Dendritic cell treated with granulocyte-macrophage colony-stimulating factor and Interleukin-4, amounts not matched to agents 40 ng/mL and 50 ng/mL, for 4 days (primary cell): ENCODE measurements around the gene PEMT.

Experiments used
- H3K27ac Mint-ChIP-seq: one replicate; pipeline ENCODE4 v1.8.0; 2022; ENCODE audit warnings: mild to moderate bottlenecking, mixed read lengths
- H3K27me3 Mint-ChIP-seq: one replicate; pipeline ENCODE4 v1.8.0; 2022; ENCODE audit warnings: mild to moderate bottlenecking, mixed read lengths
- H3K36me3 Mint-ChIP-seq: one replicate; pipeline ENCODE4 v1.8.0; 2022; ENCODE audit warnings: low read depth, mixed read lengths
- H3K4me1 Mint-ChIP-seq: one replicate; pipeline ENCODE4 v1.8.0; 2022; ENCODE audit warnings: low read depth, mixed read lengths
- H3K4me3 Mint-ChIP-seq: one replicate; pipeline ENCODE4 v1.8.0; 2022; ENCODE audit warnings: mild to moderate bottlenecking, moderate library complexity, mixed read lengths
- H3K9me3 Mint-ChIP-seq: one replicate; pipeline ENCODE4 v1.8.0; 2022; ENCODE audit warnings: mixed read lengths
- intact Hi-C: fragments of 100-400 bp; cut with micrococcal nuclease; formaldehyde crosslinking; loops from one replicate; pipeline ENCODE4 v1.15.0; 2022

PEMT gene

DNA sequence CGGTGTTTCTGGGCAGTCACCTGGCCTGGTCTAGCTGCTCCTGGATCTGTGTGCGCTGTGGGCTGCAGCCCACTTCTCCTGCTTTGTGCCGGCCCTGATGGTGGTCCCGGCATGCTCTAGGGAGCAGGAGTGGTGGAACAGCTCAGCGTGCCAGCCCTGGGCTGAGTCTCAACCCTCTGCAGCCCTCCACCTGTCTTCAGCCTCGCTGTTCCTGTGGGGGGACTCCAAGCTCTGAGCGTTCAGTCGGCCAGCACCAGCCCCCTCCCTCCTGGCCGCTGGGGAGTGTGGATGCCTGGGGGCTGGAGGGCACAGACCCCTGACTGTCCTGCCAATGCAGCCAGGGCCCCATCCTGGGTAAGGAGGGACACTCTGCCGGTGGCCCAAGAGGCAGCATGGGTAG, 71.6 kb downstream of the PEMT start:
- H3K36me3 Mint-ChIP-seq: peaks cover 14% of the 10 kb centered on the region
- intact Hi-C loops: no loop called here
- H3K4me1 Mint-ChIP-seq: no peaks in the 10 kb centered on the region
- no peak overlapping the region for H3K27ac Mint-ChIP-seq
- H3K27me3 Mint-ChIP-seq: no peaks in the 10 kb centered on the region
- no peaks in the 10 kb centered on the region for H3K9me3 Mint-ChIP-seq
- H3K4me3 Mint-ChIP-seq: no peak overlapping the region

- Mint-ChIP-seq H3K4me1 (no peaks in the 10 kb centered on the region), H3K27ac (no peak overlapping the region), H3K36me3 (peaks cover 14% of the 10 kb centered on the region), H3K9me3 (no peaks in the 10 kb centered on the region), H3K27me3 (no peaks in the 10 kb centered on the region), H3K4me3 (no peak overlapping the region)
- intact Hi-C loops: no loop called here
Observed at GRCh38 chr17:17518951-17519350, 72.6 kb downstream of the PEMT start.

DNA sequence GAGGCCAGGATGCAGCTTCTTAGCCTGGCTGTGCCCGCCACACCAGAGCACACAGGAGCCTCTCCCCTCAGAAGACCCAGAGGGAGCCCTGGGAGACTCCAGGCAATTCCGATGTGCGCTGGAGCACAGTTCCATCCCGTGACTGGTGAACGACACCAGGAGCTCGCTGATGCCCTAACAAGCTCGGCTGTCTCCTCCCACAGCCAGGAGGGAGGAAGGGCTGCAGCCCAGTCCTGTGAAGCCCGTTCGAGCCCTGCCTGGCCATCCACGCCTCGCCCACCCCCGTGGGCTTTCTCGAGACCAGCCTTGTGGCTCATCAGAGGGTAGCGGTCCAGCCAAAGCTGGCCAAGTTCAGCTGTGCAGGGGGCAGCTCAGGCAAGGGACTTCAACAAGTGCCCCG, 73.5 kb downstream of the PEMT start:
- H3K27me3 Mint-ChIP-seq: no peaks in the 10 kb centered on the region
- H3K27ac Mint-ChIP-seq: no peak overlapping the region
- intact Hi-C loops: no loop called here
- no peak overlapping the region for H3K4me3 Mint-ChIP-seq
- H3K36me3 Mint-ChIP-seq: peaks cover 14% of the 10 kb centered on the region
- H3K9me3 Mint-ChIP-seq: no peaks in the 10 kb centered on the region
- no peaks in the 10 kb centered on the region for H3K4me1 Mint-ChIP-seq

DNA sequence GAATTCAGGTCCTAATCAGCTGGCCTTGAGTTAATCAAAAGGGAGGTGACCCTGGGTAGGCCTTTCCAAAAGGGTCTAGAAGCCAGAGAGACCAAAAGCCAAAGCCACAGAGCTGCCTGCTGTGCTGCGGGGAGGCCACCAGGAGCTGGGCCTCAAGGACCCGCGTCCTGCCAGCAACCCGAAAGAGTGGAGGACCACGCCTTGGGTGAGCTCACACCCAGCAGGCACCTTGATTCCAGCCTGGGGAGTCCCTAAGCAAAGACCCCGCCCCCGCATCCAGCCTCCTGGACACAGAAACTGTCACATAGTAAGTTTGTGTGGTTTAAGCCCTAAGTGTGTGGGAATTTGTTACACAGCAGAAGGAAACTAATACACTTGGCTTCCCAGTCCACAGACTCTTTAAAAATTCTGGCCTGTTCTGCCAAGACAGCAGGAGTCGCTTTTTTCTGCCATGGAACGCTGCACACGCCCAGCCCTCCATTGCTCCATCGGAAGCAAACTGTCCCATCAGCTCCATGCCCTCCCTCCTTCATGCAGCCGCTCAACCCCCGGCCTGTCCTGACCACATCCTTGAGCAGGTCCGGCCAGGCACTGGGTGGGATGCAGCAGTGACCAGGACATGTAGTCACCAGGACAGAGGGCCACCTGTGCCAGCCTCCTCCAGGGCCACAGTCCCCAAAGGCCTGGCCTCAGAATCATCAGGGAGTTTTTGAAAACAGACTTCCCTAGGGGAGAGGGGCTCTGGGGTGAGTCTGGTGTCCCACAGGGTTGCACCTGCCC, 74.4 kb downstream of the PEMT start:
- H3K4me1 Mint-ChIP-seq: no peaks in the 10 kb centered on the region

DNA sequence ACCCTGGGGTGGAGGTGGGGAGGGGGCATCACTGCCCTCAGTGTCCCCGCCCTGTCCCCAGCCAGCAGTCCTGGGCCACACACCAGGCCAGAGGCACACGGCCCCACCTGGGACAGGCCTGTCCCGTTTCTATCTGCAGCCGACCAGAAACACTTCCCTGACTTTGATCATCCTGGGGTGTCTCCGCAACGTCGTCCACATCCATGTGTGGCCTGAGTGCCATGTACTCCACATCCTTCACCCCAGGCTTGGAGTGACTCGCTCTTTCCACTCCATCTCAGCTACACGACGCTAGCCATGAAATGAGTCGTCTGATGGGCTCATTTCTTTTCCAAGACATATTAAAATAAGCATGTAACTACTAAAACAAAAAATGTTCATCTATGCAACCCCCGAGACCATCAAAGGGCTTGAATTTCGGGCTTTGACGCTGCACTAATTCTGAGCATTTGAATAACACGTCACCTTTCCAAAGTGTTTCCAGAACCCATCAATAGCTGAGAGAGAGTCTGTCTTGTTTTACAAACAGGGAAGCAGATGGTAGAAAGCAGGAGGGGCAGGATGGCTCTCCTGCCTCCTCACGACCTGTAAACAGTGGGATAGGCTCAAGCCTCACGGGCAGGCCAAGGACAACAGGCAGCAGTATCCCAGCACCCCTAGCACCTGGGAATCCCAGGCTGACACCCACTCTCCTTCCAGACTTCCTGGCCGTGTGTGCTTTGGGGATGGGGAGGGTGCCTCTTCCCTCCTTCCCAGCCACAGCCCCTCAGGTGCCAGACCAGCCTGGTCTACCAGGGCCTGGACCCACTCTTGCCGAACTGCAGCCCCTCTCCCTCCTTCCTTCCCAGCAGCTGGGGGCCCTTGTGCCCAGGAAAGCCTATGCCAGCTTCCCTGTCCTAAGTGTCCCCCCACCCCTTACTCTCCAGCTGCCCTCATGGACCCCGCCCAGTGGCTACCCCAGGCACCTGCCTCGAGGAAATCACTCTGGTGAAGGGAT, 75.3 kb downstream of the PEMT start:
- Mint-ChIP-seq H3K4me3 (no peak overlapping the region), H3K27me3 (no peaks in the 10 kb centered on the region), H3K4me1 (peaks cover under 1% of the 10 kb centered on the region), H3K27ac (no peak overlapping the region), H3K9me3 (no peaks in the 10 kb centered on the region), H3K36me3 (peaks cover 13% of the 10 kb centered on the region)
- intact Hi-C loops: no loop called here

More for the DNA sequence above, 74.4 kb downstream of the PEMT start:
- intact Hi-C loops: no loop called here
- no peak overlapping the region for H3K4me3 Mint-ChIP-seq
- no peaks in the 10 kb centered on the region for H3K9me3 Mint-ChIP-seq
- no peaks in the 10 kb centered on the region for H3K27me3 Mint-ChIP-seq
- H3K36me3 Mint-ChIP-seq: peaks cover 14% of the 10 kb centered on the region
- H3K27ac Mint-ChIP-seq: no peak overlapping the region

- peaks cover 6% of the 10 kb centered on the region for H3K36me3 Mint-ChIP-seq
- no peaks in the 10 kb centered on the region for H3K9me3 Mint-ChIP-seq
- peaks cover 11% of the 10 kb centered on the region for H3K4me1 Mint-ChIP-seq
- H3K4me3 Mint-ChIP-seq: no peak overlapping the region
- intact Hi-C loops: no loop called here
- H3K27ac Mint-ChIP-seq: no peak overlapping the region
- no peaks in the 10 kb centered on the region for H3K27me3 Mint-ChIP-seq
Observed at GRCh38 chr17:17514993-17515933, 76.2 kb downstream of the PEMT start.

- Mint-ChIP-seq H3K27me3 (no peaks in the 10 kb centered on the region), H3K36me3 (peaks cover 6% of the 10 kb centered on the region), H3K4me3 (no peak overlapping the region), H3K9me3 (no peaks in the 10 kb centered on the region), H3K4me1 (peaks cover 17% of the 10 kb centered on the region), H3K27ac (no peak overlapping the region)
- intact Hi-C loops: no loop called here
Observed at GRCh38 chr17:17514361-17514992, 77.0 kb downstream of the PEMT start.

DNA sequence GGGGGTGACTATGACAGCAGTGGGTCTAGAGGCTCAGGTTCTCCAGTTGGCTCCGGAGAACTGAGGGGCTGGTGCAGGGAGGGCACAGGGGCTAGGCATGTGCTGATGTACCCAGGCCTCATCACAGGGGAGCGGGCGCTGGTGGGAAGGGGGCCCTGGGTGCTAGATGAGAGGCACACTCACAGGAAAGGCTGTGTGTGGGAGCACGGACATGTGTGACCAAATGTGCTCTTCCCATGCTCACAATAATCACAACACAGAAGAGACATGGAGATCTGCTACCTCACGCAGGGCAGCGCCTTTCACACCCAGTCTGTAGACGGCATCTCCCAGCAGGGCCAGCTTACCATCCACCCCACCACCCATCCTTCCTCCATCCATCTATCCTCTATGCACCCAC, 77.9 kb downstream of the PEMT start:
- Mint-ChIP-seq H3K36me3 (peaks cover 6% of the 10 kb centered on the region), H3K27ac (no peak overlapping the region)

GRCh38 chr17:17512866-17513265, 78.6 kb downstream of the PEMT start:
- Mint-ChIP-seq H3K9me3 (no peaks in the 10 kb centered on the region), H3K4me3 (no peak overlapping the region), H3K36me3 (peaks cover 6% of the 10 kb centered on the region), H3K27ac (no peak overlapping the region), H3K4me1 (peaks cover 17% of the 10 kb centered on the region), H3K27me3 (no peaks in the 10 kb centered on the region)
- intact Hi-C loops: no loop called here

More for the DNA sequence above, 77.9 kb downstream of the PEMT start:
- no peaks in the 10 kb centered on the region for H3K9me3 Mint-ChIP-seq
- intact Hi-C loops: no loop called here
- peaks cover 17% of the 10 kb centered on the region for H3K4me1 Mint-ChIP-seq
- no peak overlapping the region for H3K4me3 Mint-ChIP-seq
- H3K27me3 Mint-ChIP-seq: no peaks in the 10 kb centered on the region

- Mint-ChIP-seq H3K27me3 (no peaks in the 10 kb centered on the region), H3K4me3 (no peak overlapping the region), H3K27ac (no peak overlapping the region), H3K4me1 (peaks cover 17% of the 10 kb centered on the region), H3K9me3 (no peaks in the 10 kb centered on the region), H3K36me3 (peaks cover 6% of the 10 kb centered on the region)
- intact Hi-C loops: no loop called here
Observed at GRCh38 chr17:17511881-17512858, 79.3 kb downstream of the PEMT start.

- H3K4me1 Mint-ChIP-seq: peaks cover 17% of the 10 kb centered on the region
- no peaks in the 10 kb centered on the region for H3K9me3 Mint-ChIP-seq
- H3K27me3 Mint-ChIP-seq: no peaks in the 10 kb centered on the region
- peaks cover 6% of the 10 kb centered on the region for H3K36me3 Mint-ChIP-seq
- intact Hi-C loops: no loop called here
- peak overlapping the region; percentile 61 for H3K27ac Mint-ChIP-seq
- no peak overlapping the region for H3K4me3 Mint-ChIP-seq
Observed at GRCh38 chr17:17511293-17511741, 80.2 kb downstream of the PEMT start.
